ENCODE measurements around the gene EOLA2.
"Not testable (repeated sequence)": the region's sequence is repeated elsewhere in the genome, so short reads cannot be mapped to it uniquely, and the experiment has no call there.

The EOLA2 gene

DNA sequence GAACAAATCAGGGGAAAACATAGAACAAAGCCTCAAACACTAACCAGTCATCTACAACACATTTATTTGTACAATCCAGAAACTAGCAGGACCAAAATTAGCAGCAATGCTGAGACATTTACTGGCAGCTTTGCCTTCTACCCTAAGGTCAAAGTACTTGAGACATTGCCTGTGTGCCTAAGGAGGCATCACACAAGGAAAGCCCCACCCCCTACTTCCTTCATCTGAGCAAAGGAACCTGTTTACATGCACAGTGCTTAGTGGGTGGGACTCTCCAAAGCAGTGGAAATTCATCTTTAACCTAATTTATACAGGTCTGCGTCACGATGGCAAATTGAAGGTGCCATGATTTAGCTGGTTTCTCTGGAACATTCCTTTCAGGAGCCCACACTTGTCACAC lies 6.1 kb downstream of the EOLA2 start:
- DNase-seq: not testable (repeated sequence)

DNA sequence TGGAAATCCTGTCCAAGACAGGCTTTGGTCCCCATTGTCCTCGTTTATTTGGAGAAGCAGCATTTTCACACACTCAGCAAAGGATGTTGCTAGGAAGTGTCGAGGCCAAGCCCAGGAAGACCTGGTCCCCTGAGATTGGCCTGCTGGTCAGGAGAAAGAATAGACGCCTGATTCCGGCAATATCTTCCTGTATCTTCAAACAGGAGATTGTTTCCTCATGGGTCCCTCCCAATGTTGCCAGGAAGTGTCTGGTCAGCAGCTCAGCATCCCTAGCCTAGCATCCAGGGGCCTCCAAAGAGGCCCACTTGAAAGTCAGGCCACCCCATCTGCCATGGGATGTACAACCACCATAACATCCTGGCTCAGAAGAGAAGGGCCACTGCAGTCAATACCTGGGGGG lies 6.9 kb downstream of the EOLA2 start:
- not testable (repeated sequence) for DNase-seq

- DNase-seq: not testable (repeated sequence)
These were observed 8.9 kb downstream of the EOLA2 start, which contains the start of gene HSFX4 for GRCh38 chrX:149929400-149929799. HSFX4 (plus strand) TSS chrX:149929573; CDS start chrX:149929645, 72 bp downstream.

DNA sequence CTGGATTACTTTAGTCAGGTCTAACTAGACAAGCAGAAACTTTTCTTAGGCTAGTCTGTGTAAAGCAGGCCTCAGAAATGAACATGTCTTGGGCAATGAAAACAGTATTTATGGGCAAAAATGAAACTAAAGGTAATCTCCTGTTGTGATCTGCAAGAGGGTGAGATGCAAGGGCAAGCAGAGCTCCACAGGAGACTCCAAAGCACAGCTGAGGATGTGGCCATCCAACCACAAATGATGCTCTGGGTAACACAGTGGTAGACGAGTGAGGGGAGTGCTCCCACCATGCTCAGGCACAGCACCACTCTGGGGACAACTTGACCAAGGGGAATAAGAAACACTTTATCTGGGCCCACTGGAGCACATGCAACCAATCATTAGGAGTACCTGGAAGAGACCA lies 9.7 kb downstream of the EOLA2 start:
- not testable (repeated sequence) for DNase-seq

DNA sequence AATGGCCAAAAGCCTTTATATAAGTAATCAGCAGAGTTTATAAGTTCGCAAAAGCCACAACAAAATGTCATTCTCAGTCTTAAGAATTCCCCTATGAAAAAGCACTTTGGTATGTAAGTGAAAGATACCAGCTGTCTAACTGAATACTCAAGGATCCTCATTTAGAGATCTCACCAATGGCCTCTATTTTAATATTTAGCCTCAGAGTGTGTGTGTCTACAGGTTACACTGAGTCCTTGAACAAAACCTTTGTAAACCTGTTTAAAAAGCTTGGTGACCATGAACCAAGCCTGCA lies 10.4 kb downstream of the EOLA2 start:
- not testable (repeated sequence) for DNase-seq

GRCh38 chrX:149927245-149927963 lies 10.9 kb downstream of the EOLA2 start:
- DNase-seq: not testable (repeated sequence)

- not testable (repeated sequence) for DNase-seq
These were observed 13.9 kb downstream of the EOLA2 start for GRCh38 chrX:149924434-149924833.

- DNase-seq: not testable (repeated sequence)
These were observed 14.5 kb downstream of the EOLA2 start for GRCh38 chrX:149923836-149924235.

GRCh38 chrX:149916745-149917392 lies 21.4 kb downstream of the EOLA2 start:
- DNase-seq: no peak

DNA sequence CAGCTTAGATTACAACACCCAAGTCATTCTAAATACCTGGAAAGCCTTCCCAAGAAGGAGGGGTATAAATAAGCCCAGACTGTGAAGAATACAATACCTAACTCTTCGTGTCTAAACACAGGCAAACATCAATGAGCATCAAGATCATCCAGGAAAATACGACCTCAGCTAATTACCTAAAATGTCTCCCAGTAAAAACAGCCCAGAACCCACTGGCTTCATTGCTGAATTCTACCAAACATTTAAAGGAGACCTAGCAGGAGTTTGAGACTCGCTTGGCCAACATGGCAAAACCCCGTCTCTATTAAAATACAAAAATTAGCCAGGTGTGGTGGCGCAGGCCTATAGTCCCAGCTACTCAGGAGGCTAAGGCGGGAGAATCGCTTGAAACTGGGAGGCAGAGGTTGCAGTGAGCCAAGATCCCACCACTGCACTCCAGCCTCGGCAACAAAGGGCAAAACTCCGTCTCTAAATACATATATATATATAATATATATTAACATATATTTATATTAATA lies 28.1 kb downstream of the EOLA2 start:
- no peak for DNase-seq

GRCh38 chrX:149909324-149910177 lies 28.7 kb downstream of the EOLA2 start:
- no peak for DNase-seq

GRCh38 chrX:149908727-149909126 lies 29.6 kb downstream of the EOLA2 start:
- DNase-seq: no peak

GRCh38 chrX:149908308-149908707 lies 30.0 kb downstream of the EOLA2 start:
- DNase-seq: no peak

GRCh38 chrX:149903889-149904748 lies 34.2 kb downstream of the EOLA2 start:
- no peak for DNase-seq

DNA sequence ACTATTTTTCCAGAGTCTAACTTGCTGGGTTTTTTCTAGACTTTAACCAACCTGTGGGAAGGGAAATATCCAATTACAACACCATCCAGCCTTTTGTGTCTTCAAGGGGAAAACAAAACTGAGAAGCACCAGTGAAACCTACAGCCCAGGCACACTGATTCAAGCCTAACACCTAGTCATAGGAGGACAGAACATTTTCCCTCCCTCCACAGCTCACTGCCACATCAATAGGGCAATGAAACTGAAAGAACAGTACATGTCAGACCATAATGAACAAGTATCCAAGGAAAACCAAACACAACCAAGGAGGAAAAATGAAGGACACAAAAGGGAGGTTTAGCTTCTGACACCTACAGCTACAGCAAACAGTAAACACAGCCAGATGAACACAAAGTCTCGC lies 39.7 kb downstream of the EOLA2 start:
- no peak for DNase-seq

- DNase-seq: not testable (repeated sequence)
These were observed 47.5 kb downstream of the EOLA2 start for GRCh38 chrX:149890828-149891227.
